Osteocyte (in vitro differentiated cells): Measurements from ENCODE around the gene C19orf12. TPM values are rescaled to one million over a fixed set of nuclear protein-coding genes. Genes with fewer than 3 reads are reported as not detected.

Experiments used
- DNase-seq: peaks from one replicate; pipeline ENCODE4 v3.0.0; 2021; ENCODE audit warnings: mixed read lengths; ENCODE audit not compliant: unreplicated experiment; ENCODE audit errors: extremely low spot score
- H3K27ac Mint-ChIP-seq: one replicate; pipeline ENCODE4 v1.8.0; 2021; ENCODE audit warnings: mild to moderate bottlenecking, mixed read lengths; ENCODE audit not compliant: unreplicated experiment
- H3K27me3 Mint-ChIP-seq: one replicate; pipeline ENCODE4 v1.8.0; 2021; ENCODE audit warnings: mixed read lengths; ENCODE audit not compliant: unreplicated experiment
- H3K36me3 Mint-ChIP-seq: one replicate; pipeline ENCODE4 v1.8.0; 2021; ENCODE audit warnings: mixed read lengths; ENCODE audit not compliant: unreplicated experiment
- H3K4me1 Mint-ChIP-seq: one replicate; pipeline ENCODE4 v1.8.0; 2021; ENCODE audit warnings: mixed read lengths; ENCODE audit not compliant: unreplicated experiment
- H3K4me3 Mint-ChIP-seq: one replicate; pipeline ENCODE4 v1.8.0; 2021; ENCODE audit warnings: mild to moderate bottlenecking, moderate library complexity, mixed read lengths; ENCODE audit not compliant: unreplicated experiment
- H3K9me3 Mint-ChIP-seq: one replicate; pipeline ENCODE4 v1.8.0; 2021; ENCODE audit warnings: mixed read lengths; ENCODE audit not compliant: unreplicated experiment
- total RNA-seq: library from RNA; stranded (reverse); gene quantifications from 2 replicates; pipeline ENCODE4 v1.2.1, GENCODE V29; 2021
- TF ChIP-seq, protein P1 (sequence below): fragments of 200-600 bp; sonication (generic); IDR thresholded peaks from 2 replicates; pipeline ENCODE4 v1.5.0; 2021; ENCODE audit warnings: antibody characterized with exemption, mild to moderate bottlenecking, moderate library complexity

C19orf12 gene
- total RNA-seq, 1 donor from 2014 or later = 42.7 TPM

- Mint-ChIP-seq H3K9me3 (no peaks in the 10 kb centered on the region), H3K27ac (peak overlapping the region; percentile 99), H3K36me3 (peaks cover 4% of the 10 kb centered on the region), H3K27me3 (no peaks in the 10 kb centered on the region), H3K4me1 (peaks cover 68% of the 10 kb centered on the region), H3K4me3 (peak overlapping the region; percentile 62)
- TF ChIP-seq, protein P1, sequence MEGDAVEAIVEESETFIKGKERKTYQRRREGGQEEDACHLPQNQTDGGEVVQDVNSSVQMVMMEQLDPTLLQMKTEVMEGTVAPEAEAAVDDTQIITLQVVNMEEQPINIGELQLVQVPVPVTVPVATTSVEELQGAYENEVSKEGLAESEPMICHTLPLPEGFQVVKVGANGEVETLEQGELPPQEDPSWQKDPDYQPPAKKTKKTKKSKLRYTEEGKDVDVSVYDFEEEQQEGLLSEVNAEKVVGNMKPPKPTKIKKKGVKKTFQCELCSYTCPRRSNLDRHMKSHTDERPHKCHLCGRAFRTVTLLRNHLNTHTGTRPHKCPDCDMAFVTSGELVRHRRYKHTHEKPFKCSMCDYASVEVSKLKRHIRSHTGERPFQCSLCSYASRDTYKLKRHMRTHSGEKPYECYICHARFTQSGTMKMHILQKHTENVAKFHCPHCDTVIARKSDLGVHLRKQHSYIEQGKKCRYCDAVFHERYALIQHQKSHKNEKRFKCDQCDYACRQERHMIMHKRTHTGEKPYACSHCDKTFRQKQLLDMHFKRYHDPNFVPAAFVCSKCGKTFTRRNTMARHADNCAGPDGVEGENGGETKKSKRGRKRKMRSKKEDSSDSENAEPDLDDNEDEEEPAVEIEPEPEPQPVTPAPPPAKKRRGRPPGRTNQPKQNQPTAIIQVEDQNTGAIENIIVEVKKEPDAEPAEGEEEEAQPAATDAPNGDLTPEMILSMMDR = no peak
- DNase-seq = peak; percentile 91
These were observed 52.3 kb downstream of the C19orf12 start for GRCh38 chr19:29662604-29663404.

DNA sequence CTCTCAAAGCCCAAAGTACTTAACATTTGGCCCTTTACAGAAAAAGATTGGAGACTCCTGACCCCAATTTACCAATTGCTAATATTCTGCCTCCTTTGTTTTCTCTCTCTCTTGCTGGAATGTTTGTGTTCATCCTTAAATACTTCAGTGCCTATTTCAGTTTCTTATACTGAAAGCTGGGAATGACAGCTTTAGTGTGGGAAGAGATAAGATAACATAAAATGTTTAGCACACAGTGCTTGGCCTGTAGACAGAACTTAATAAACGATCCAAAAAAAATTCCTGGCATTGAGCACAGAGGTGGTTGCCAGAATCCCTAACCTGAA, 52.8 kb downstream of the C19orf12 start:
- TF ChIP-seq, protein P1 = no peak
- no peak for DNase-seq
- H3K27me3 Mint-ChIP-seq = no peaks in the 10 kb centered on the region
- H3K9me3 Mint-ChIP-seq = no peaks in the 10 kb centered on the region
- H3K36me3 Mint-ChIP-seq = peaks cover 4% of the 10 kb centered on the region
- H3K4me1 Mint-ChIP-seq = peaks cover 62% of the 10 kb centered on the region
- peak overlapping the region; percentile 99 for H3K27ac Mint-ChIP-seq
- peak overlapping the region; percentile 62 for H3K4me3 Mint-ChIP-seq

DNA sequence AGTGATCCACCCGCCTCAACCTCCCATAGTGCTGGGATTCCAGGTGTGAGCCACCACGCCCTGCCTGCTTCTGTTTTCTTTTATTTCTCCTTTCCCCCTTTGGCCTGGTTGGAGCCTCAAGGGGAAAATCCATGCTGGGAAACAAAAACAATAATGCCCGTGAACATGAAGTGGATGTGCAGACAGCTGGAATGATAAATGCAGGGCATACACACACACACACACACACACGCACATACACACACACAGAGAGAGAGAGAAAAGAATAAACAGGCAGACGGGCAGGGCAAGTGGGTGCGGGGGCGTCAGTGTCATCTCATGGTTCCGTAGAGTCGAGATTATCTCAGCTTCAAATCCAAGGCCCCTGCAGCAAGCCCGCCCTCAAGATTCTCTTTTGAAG, 54.2 kb downstream of the C19orf12 start:
- Mint-ChIP-seq H3K4me1 (peaks cover 53% of the 10 kb centered on the region), H3K9me3 (no peaks in the 10 kb centered on the region), H3K36me3 (no peaks in the 10 kb centered on the region), H3K4me3 (no peak overlapping the region), H3K27ac (peak overlapping the region; percentile 99), H3K27me3 (no peaks in the 10 kb centered on the region)
- no peak for DNase-seq
- TF ChIP-seq, protein P1 = no peak

GRCh38 chr19:29658221-29658991, 56.7 kb downstream of the C19orf12 start:
- no peak for DNase-seq
- H3K36me3 Mint-ChIP-seq = peaks cover 3% of the 10 kb centered on the region
- peaks cover 12% of the 10 kb centered on the region for H3K27me3 Mint-ChIP-seq
- H3K27ac Mint-ChIP-seq = peak overlapping the region; percentile 39
- peaks cover 38% of the 10 kb centered on the region for H3K4me1 Mint-ChIP-seq
- no peak overlapping the region for H3K4me3 Mint-ChIP-seq
- H3K9me3 Mint-ChIP-seq = peaks cover 6% of the 10 kb centered on the region
- TF ChIP-seq, protein P1 = no peak

- DNase-seq = no peak
- Mint-ChIP-seq H3K27me3 (peaks cover 33% of the 10 kb centered on the region), H3K9me3 (peaks cover 6% of the 10 kb centered on the region), H3K27ac (no peak overlapping the region), H3K4me3 (no peak overlapping the region), H3K4me1 (peaks cover 15% of the 10 kb centered on the region), H3K36me3 (peaks cover 3% of the 10 kb centered on the region)
- TF ChIP-seq, protein P1 = no peak
These were observed 59.3 kb downstream of the C19orf12 start for GRCh38 chr19:29655648-29656335.
